ENCODE results near the gene CISD1. TPM values are rescaled to one million over a fixed set of nuclear protein-coding genes. Genes with fewer than 3 reads are reported as not detected.

Gene CISD1
- total and polyA plus RNA-seq, 2 of the 4 experiments (the other 2 are of a cell fraction): 28.2 to 34.6 TPM

DNA sequence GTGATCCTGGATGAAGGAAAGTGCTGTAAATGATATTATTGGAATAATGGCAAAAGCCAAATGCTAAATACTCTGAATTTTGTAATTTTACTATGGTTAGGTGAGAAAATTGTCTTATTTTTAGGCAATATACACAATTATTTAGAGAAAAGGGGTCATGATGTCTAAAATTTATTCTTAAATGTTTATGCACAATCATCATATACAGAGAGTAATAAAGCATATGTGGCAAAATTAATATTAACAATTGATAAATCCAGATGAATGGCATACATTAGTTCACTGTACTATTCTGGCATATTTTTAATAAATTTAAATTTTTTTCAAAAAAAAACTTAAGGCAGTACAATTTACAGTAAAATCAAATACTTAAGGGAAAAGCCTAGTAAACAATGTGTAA, 8.6 kb upstream of the CISD1 start:
- intact Hi-C loops (cut with micrococcal nuclease): no loop called here
- Histone ChIP-seq H4K8ac (ENCODE audit: low read depth in 2 of 2, low read length in 2 of 2) (no peak overlapping the region), H3K4ac (ENCODE audit: low read depth, low read length) (no peak overlapping the region), H3K27me3 (ENCODE audit: control insufficient read depth, insufficient read depth, low read length) (no peaks in the 10 kb centered on the region), H3K36me3 (ENCODE audit: control insufficient read depth, insufficient read depth, low read length) (peaks cover 2% of the 10 kb centered on the region; the same call in 1 of the 2 replicates), H3K4me2 (ENCODE audit: low read depth, low read length) (no peak overlapping the region), H3K23ac (ENCODE audit: low read depth, low read length) (no peak overlapping the region), H4K91ac (ENCODE audit: insufficient read depth, low read depth, low read length) (no peak overlapping the region), H3K18ac (ENCODE audit: low read depth, low read length) (no peak overlapping the region), H4K5ac (ENCODE audit: low read depth, low read length) (no peak overlapping the region), H3K4me1 (ENCODE audit: control insufficient read depth, insufficient read depth, low read length) (no peaks in the 10 kb centered on the region), H4K20me1 (ENCODE audit: insufficient read depth, low read length) (no peaks in the 10 kb centered on the region), H2BK15ac (ENCODE audit: low read depth, low read length) (no peak overlapping the region), H3K27ac (ENCODE audit: insufficient read depth, low read length) (no peak overlapping the region), H3K9me1 (ENCODE audit: insufficient read depth, low read length) (no peaks in the 10 kb centered on the region), H2AK5ac (ENCODE audit: low read depth, low read length) (no peak overlapping the region), H2BK120ac (ENCODE audit: low read depth, low read length) (no peak overlapping the region), H3K79me1 (ENCODE audit: low read depth in 1 of 2, low read length in 2 of 2) (peaks cover 15 to 16% of the 10 kb centered on the region in 2 experiments), H2AK9ac (replicated peaks; ENCODE audit: low read depth, low read length, poor library complexity) (no peak overlapping the region), H3K9me3 (ENCODE audit: control insufficient read depth, insufficient read depth, low read length) (no peaks in the 10 kb centered on the region), H3K56ac (ENCODE audit: extremely low read depth, insufficient read depth, low read length) (no peak overlapping the region), H3K4me3 (ENCODE audit: insufficient read depth, low read depth, low read length) (no peak overlapping the region), H3K9ac (ENCODE audit: low read depth, low read length) (no peak overlapping the region), H3K14ac (replicated peaks; ENCODE audit: low read depth, low read length) (no peak overlapping the region), H2BK5ac (ENCODE audit: low read depth, low read length, poor library complexity, severe bottlenecking) (no peak overlapping the region), H2AFZ (replicated peaks; ENCODE audit: low read length, poor library complexity) (no peak overlapping the region), H2BK20ac (ENCODE audit: low read depth, low read length) (no peak overlapping the region)
- ATAC-seq (ENCODE audit: low read depth) (no peak), DNase-seq (no peak)
- ChIA-PET POLR2A (ENCODE audit: unreplicated experiment) (no interaction called here), CTCF (interaction anchor here (0.7 kb wide), 1 partner anchor 70 kb away, joined by 4 read pairs; no protein-coding TSS in a partner anchor)
- BruUV-seq (replicated peaks): no TSS peak
- dilution Hi-C loops (cut with HindIII; ENCODE audit: low sequenced_read_pairs, unreplicated experiment): no loop called here
- TF ChIP-seq MAZ (IDR thresholded peaks at IDR 0.05; ENCODE audit: borderline replicate concordance, low read depth, low read length) (no peak), CHD1 (IDR thresholded peaks at IDR 0.05; ENCODE audit: low read depth, low read length) (no peak), RCOR1 (IDR thresholded peaks at IDR 0.05; ENCODE audit: insufficient replicate concordance, low read length) (no peak), POLR2A (IDR thresholded peaks at IDR 0.05; ENCODE audit: low read depth, low read length) (no peak), BHLHE40 (IDR thresholded peaks at IDR 0.05; ENCODE audit: low read depth, low read length) (no peak), RFX5 (IDR thresholded peaks at IDR 0.05; ENCODE audit: low read depth, low read length) (no peak), RAD21 (IDR thresholded peaks at IDR 0.05; ENCODE audit: low read length) (no peak), MAFK (IDR thresholded peaks at IDR 0.05; ENCODE audit: low read depth, low read length) (no peak), MXI1 (IDR thresholded peaks at IDR 0.05; ENCODE audit: borderline replicate concordance, low read depth, low read length) (no peak), NFE2L2 (IDR thresholded peaks at IDR 0.05; ENCODE audit: low read depth, low read length) (no peak), SMC3 (IDR thresholded peaks at IDR 0.05; ENCODE audit: low read depth, low read length) (no peak), CEBPB (IDR thresholded peaks at IDR 0.05; ENCODE audit: low read depth, low read length) (no peak), FOS (IDR thresholded peaks at IDR 0.05; ENCODE audit: low read depth, low read length) (no peak)
- TF ChIP-seq, protein P1, sequence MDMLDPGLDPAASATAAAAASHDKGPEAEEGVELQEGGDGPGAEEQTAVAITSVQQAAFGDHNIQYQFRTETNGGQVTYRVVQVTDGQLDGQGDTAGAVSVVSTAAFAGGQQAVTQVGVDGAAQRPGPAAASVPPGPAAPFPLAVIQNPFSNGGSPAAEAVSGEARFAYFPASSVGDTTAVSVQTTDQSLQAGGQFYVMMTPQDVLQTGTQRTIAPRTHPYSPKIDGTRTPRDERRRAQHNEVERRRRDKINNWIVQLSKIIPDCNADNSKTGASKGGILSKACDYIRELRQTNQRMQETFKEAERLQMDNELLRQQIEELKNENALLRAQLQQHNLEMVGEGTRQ (IDR thresholded peaks at IDR 0.05; ENCODE audit: low read depth, low read length): no peak
- TF ChIP-seq, protein P2, sequence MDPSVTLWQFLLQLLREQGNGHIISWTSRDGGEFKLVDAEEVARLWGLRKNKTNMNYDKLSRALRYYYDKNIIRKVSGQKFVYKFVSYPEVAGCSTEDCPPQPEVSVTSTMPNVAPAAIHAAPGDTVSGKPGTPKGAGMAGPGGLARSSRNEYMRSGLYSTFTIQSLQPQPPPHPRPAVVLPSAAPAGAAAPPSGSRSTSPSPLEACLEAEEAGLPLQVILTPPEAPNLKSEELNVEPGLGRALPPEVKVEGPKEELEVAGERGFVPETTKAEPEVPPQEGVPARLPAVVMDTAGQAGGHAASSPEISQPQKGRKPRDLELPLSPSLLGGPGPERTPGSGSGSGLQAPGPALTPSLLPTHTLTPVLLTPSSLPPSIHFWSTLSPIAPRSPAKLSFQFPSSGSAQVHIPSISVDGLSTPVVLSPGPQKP (IDR thresholded peaks at IDR 0.05; ENCODE audit: borderline replicate concordance, low read depth, low read length): no peak
- TF ChIP-seq, protein P3, sequence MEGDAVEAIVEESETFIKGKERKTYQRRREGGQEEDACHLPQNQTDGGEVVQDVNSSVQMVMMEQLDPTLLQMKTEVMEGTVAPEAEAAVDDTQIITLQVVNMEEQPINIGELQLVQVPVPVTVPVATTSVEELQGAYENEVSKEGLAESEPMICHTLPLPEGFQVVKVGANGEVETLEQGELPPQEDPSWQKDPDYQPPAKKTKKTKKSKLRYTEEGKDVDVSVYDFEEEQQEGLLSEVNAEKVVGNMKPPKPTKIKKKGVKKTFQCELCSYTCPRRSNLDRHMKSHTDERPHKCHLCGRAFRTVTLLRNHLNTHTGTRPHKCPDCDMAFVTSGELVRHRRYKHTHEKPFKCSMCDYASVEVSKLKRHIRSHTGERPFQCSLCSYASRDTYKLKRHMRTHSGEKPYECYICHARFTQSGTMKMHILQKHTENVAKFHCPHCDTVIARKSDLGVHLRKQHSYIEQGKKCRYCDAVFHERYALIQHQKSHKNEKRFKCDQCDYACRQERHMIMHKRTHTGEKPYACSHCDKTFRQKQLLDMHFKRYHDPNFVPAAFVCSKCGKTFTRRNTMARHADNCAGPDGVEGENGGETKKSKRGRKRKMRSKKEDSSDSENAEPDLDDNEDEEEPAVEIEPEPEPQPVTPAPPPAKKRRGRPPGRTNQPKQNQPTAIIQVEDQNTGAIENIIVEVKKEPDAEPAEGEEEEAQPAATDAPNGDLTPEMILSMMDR (conservative IDR thresholded peaks at IDR 0.05; ENCODE audit: low read depth, low read length): no peak
- in situ Hi-C loops (cut with MboI; ENCODE audit: low sequenced_read_pairs): no loop called here
